Stimulated activated CD4-positive, alpha-beta T cell treated with anti-CD3 and anti-CD28 coated beads, Interleukin-12 subunit alpha, Interleukin-12 subunit beta, amount 100 ng/mL, for 48 hours (primary cell): ENCODE results near the gene EXOSC2.

Experiments used
- DNase-seq, 3 donors: peaks; one replicate each; pipeline ENCODE4 v3.0.0-alpha.2; 2020; ENCODE audit warnings: low read depth in 2 of 3, low spot score in 1 of 3

Gene EXOSC2

GRCh38 chr9:130696139-130696650, 2.6 kb downstream of the EXOSC2 start:
- DNase-seq: no peak

- no peak for DNase-seq
Measured at GRCh38 chr9:130696996-130697395, 3.4 kb downstream of the EXOSC2 start.

DNA sequence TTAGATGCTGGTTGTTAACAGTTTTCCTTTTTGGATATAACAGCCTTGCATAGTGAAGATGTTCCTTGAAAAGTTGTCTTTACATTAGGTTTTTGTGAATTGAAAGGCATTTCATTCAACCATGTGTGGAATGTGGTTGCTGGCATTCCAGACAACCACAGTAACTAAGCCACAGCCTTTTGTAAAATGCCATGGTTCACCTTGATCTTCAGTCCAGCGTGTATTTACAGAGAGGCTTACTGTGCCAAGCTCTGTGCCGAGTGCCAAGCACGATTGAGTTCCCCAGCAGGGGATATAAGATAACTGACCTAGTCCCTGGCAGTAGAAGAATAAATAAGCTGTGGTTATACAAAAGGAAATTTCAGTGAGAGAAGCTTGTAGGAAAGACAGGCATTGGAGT, 4.9 kb downstream of the EXOSC2 start:
- DNase-seq: no peak

- no peak for DNase-seq
Measured at GRCh38 chr9:130699047-130699446, 5.5 kb downstream of the EXOSC2 start.

GRCh38 chr9:130701059-130702022, 7.8 kb downstream of the EXOSC2 start:
- peak; percentile 33 to 72 (median 65) for DNase-seq

DNA sequence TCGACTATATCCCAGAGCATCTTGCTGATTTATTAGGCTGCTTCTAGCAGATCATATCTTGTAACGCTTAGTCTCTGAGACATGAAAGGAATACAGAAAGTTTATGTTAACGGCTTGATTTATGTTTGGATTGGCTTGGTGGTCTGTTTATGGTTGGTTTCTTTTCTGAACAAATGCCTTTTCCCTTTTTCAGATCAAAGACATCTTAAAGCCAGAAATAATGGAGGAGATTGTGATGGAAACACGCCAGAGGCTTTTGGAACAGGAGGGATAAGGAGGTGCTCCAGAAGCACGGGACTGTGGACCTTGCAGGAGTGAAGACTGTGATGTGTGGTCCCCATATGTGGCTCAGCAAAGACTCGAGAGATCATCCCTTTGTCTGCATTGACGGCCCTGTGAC, 9.9 kb downstream of the EXOSC2 start:
- DNase-seq: no peak

GRCh38 chr9:130707225-130707976, 13.8 kb downstream of the EXOSC2 start:
- peak in 2 of 3 donors; percentile 53 to 56 for DNase-seq

GRCh38 chr9:130710822-130711352, 17.3 kb downstream of the EXOSC2 start:
- DNase-seq: no peak

DNA sequence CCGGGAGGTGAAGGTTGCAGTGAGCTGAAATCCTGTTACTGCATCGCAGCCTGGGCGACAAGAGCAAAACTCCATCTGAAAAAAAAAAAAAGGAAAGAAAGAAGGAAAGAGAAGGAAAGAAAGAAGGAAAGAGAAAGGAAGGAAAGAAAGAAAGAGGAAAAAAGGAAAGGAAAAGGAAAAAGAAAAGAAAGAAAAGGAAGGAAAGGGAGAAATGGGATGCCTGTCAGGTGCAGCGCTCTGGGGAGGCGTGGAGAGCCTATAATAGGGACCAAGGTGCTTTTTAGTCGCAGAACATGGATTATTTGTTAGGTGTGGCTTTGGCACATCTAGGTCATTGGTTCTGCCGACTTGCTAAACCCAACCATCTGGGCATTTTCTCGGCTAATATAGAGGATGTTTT, 17.9 kb downstream of the EXOSC2 start:
- no peak for DNase-seq

GRCh38 chr9:130712564-130713285, 19.1 kb downstream of the EXOSC2 start:
- peak; percentile 86 to 96 (median 95) for DNase-seq

- DNase-seq: no peak
Measured at GRCh38 chr9:130713286-130713960, 19.8 kb downstream of the EXOSC2 start.

DNA sequence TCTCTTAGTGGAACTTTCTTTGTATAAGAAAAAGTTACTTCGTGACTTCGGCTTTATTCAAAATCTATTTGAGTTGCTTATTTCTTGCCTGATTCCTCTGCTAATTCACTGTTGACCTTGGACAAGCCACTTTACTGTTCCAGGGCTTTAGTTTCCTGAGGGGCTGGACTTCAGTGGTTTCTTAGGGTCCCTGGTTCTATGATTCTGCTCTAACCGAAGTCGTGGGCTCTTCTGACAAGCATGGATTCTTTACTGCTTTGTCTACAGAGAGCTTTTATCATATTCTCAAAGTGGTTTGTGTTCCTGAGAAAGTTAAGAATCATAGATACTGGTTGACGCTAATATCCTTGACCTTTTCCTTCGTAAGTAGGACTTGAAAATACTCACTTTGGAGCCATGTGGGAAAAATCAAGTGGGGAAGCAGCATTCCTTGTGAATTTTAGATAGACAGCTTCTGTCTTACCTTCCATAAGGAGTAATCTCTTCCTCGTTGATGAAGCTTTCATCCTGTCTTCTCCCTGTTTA, 21.1 kb downstream of the EXOSC2 start:
- no peak for DNase-seq

GRCh38 chr9:130715270-130715669, 21.7 kb downstream of the EXOSC2 start:
- DNase-seq: no peak

DNA sequence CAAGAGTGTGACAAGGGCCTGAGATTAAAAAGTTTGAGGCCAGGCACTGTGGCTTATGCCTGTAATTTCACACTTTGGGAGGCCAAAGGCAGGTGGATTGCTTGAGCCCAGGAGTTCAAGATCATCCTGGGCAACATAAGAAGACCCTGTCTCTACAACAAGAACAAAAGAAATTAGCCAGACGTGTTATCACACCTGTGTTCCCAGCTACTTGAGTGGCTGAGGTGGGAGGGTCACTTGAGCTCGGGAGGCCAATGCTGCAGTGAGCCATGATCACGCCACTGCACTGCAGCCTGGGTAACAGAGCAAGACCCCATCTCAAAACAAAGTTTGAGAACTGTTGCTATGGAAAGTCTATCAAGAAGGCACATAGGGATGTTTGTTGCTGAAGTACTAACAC, 25.0 kb downstream of the EXOSC2 start:
- no peak for DNase-seq

GRCh38 chr9:130720762-130721161, 27.2 kb downstream of the EXOSC2 start:
- no peak for DNase-seq

- no peak for DNase-seq
Measured at GRCh38 chr9:130728721-130729120, 35.1 kb downstream of the EXOSC2 start.

- no peak for DNase-seq
Measured at GRCh38 chr9:130729145-130729544, 35.6 kb downstream of the EXOSC2 start.

GRCh38 chr9:130731355-130731754, 37.8 kb downstream of the EXOSC2 start:
- DNase-seq: no peak

DNA sequence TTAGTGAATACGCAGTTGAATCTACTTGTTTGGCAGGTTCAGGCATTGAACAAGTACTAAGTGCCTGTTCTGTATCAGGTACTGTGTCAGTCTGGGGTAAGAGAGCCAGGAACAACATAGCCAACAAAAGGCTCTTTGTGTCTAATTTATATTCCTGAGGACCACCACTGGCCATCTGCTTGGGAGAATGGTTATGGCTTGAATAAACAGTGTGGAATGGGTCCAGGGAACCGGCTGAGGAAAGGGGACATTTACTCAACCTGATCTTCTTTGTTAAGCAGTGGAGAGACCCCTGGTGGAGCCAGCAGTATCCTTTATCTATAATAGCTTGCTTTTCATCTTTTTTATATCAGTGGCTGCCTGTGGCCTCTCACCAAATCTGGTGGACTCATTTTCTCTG, 38.6 kb downstream of the EXOSC2 start:
- DNase-seq: no peak

GRCh38 chr9:130732793-130733221, 39.2 kb downstream of the EXOSC2 start:
- DNase-seq: no peak
